Nephron (organoid): ENCODE measurements around the gene OR7C1.

Source experiments
- H3K27ac Mint-ChIP-seq, 3 experiments: 2 replicates each; pipeline ENCODE4 v1.8.0; 2020; ENCODE audit warnings: mixed read lengths in 3 of 3, mild to moderate bottlenecking in 2 of 3, moderate library complexity in 1 of 3
- H3K27me3 Mint-ChIP-seq: 2 replicates; pipeline ENCODE4 v1.8.0; 2021; ENCODE audit warnings: low read depth, mild to moderate bottlenecking, moderate library complexity, mixed read lengths
- H3K36me3 Mint-ChIP-seq: 2 replicates; pipeline ENCODE4 v1.8.0; 2020; ENCODE audit warnings: low read depth, mixed read lengths
- H3K4me1 Mint-ChIP-seq: 2 replicates; pipeline ENCODE4 v1.8.0; 2020; ENCODE audit warnings: mixed read lengths
- H3K4me3 Mint-ChIP-seq, 3 experiments: 2 replicates each; pipeline ENCODE4 v1.8.0; 2020; ENCODE audit warnings: mild to moderate bottlenecking in 3 of 3, mixed read lengths in 3 of 3, moderate library complexity in 2 of 3
- H3K9me3 Mint-ChIP-seq: 2 replicates; pipeline ENCODE4 v1.8.0; 2020; ENCODE audit warnings: mixed read lengths
- TF ChIP-seq, protein P1 (sequence below), 3 experiments: fragments of 200-600 bp; sonication (generic); IDR thresholded peaks; one replicate each; pipeline ENCODE4 v1.5.0; 2021; ENCODE audit warnings: antibody characterized with exemption in 3 of 3; ENCODE audit not compliant: unreplicated experiment in 3 of 3

The OR7C1 gene

DNA sequence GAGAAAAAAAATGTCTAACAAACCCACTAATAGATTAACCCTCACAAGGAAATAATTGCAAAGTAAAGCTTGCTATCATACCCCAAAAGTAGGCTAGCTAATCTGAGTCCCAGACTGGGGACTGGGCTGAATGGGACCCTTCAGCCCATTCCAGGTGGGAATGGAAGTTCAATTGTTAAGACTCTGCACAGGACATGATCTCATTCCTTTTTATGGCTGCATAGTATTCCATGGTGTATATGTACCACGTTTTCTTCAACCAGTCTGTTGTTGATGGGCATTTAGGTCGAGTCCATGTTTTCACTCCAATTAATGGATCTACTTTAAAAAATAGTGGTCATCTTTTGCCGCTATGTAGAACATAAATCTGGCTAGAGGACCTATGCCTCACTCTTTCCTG, 17.9 kb downstream of the OR7C1 start:
- Mint-ChIP-seq H3K4me3 (no peak overlapping the region), H3K27me3 (peaks cover 11% of the 10 kb centered on the region), H3K9me3 (peaks cover 7% of the 10 kb centered on the region), H3K27ac (no peak overlapping the region), H3K4me1 (no peaks in the 10 kb centered on the region), H3K36me3 (no peaks in the 10 kb centered on the region)
- TF ChIP-seq, protein P1, sequence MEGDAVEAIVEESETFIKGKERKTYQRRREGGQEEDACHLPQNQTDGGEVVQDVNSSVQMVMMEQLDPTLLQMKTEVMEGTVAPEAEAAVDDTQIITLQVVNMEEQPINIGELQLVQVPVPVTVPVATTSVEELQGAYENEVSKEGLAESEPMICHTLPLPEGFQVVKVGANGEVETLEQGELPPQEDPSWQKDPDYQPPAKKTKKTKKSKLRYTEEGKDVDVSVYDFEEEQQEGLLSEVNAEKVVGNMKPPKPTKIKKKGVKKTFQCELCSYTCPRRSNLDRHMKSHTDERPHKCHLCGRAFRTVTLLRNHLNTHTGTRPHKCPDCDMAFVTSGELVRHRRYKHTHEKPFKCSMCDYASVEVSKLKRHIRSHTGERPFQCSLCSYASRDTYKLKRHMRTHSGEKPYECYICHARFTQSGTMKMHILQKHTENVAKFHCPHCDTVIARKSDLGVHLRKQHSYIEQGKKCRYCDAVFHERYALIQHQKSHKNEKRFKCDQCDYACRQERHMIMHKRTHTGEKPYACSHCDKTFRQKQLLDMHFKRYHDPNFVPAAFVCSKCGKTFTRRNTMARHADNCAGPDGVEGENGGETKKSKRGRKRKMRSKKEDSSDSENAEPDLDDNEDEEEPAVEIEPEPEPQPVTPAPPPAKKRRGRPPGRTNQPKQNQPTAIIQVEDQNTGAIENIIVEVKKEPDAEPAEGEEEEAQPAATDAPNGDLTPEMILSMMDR (IDR thresholded peaks at IDR 0.05; ENCODE audit: unreplicated experiment in 3 of 3): no peak

- Mint-ChIP-seq H3K27ac (no peak overlapping the region), H3K4me3 (no peak overlapping the region), H3K4me1 (no peaks in the 10 kb centered on the region), H3K9me3 (peaks cover 7% of the 10 kb centered on the region), H3K27me3 (peaks cover 19% of the 10 kb centered on the region), H3K36me3 (no peaks in the 10 kb centered on the region)
- TF ChIP-seq, protein P1 (IDR thresholded peaks at IDR 0.05; ENCODE audit: unreplicated experiment in 3 of 3): no peak
These were observed 19.9 kb downstream of the OR7C1 start for GRCh38 chr19:14814982-14815652.

DNA sequence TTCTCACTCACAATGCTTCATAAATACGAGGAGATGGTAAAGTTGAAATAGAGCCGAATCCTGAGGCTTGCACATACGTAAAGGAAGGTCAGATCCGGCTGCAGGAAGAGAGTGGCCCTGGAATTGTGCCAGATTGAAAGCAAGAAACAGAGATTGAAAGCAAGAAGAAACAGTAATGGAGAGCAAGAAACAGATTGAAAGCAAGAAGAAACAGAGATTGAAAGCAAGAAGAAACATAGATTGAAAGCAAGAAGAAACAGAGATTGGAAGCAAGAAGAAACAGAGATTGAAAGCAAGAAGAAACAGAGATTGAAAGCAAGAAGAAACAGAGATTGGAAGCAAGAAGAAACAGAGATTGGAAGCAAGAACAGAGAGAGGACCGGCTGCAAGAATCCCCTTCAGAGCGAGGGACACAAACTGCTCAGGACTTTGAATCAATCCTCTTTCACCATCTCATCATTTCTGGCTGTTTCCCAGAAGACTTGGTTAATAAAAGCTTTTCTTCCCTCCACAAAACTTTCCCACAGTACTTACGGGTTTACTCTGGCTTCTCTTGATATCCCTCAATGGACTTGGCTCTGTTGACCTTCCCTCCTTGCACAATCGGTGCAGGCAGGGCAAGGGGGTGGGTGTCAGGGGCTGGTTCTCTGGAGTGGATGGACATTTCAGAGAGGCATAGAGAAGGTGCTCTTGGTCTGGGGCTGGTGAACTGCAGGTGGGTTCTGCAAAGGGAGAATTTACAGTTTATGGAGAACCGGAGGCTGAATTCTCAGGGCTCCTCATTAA, 25.5 kb downstream of the OR7C1 start:
- Mint-ChIP-seq H3K4me1 (no peaks in the 10 kb centered on the region), H3K27ac (no peak overlapping the region), H3K9me3 (peaks cover 8% of the 10 kb centered on the region), H3K4me3 (no peak overlapping the region), H3K36me3 (no peaks in the 10 kb centered on the region), H3K27me3 (peaks cover 8% of the 10 kb centered on the region)
- TF ChIP-seq, protein P1 (IDR thresholded peaks at IDR 0.05; ENCODE audit: unreplicated experiment in 3 of 3): no peak

DNA sequence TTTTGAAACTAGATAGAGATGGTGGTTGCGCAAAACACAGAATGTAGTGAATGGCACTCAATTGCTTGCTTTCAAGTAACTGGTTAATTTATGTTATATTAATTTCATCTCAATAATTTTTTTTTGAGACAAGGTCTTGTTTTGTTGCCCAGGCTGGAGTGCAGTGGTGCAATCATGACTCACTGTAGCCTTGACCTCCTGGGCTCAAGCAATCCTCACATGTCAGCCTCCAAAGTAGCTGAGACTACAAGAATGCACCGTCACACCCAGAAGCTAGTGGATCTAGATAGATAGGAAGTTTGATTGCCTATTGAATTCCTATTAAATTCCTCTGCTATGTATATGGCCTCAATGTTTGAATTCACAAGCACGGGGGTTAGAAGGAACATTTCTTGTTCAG, 30.2 kb downstream of the OR7C1 start:
- Mint-ChIP-seq H3K36me3 (no peaks in the 10 kb centered on the region), H3K27ac (no peak overlapping the region), H3K4me3 (no peak overlapping the region), H3K9me3 (peaks cover 14% of the 10 kb centered on the region), H3K4me1 (no peaks in the 10 kb centered on the region), H3K27me3 (no peaks in the 10 kb centered on the region)
- TF ChIP-seq, protein P1 (IDR thresholded peaks at IDR 0.05; ENCODE audit: unreplicated experiment in 3 of 3): no peak

DNA sequence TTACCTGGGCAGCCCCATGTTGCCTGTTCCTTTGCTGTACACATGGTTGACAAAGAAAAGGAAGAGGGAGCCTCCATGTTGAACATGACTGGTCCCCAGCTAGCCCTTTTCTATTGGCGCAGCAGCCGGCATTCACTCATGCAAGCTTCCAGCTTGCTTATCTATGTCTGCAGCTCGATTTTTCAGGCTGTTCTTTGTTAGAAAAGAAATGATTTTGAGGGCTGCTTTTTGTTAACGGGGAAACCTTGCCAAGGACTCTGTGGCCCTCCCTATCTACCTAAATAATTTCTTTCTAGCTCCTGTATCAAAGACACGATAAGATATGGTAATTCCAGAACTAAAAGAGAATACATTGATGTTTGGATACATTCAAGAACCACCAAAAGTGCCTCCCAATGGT, 36.2 kb downstream of the OR7C1 start:
- Mint-ChIP-seq H3K4me1 (no peaks in the 10 kb centered on the region), H3K36me3 (no peaks in the 10 kb centered on the region), H3K9me3 (peaks cover 11% of the 10 kb centered on the region), H3K4me3 (no peak overlapping the region), H3K27me3 (peaks cover 4% of the 10 kb centered on the region), H3K27ac (no peak overlapping the region)
- TF ChIP-seq, protein P1 (IDR thresholded peaks at IDR 0.05; ENCODE audit: unreplicated experiment in 3 of 3): no peak
